Endometrium (tissue), 2 donors: ENCODE measurements around the gene SYNJ2.
A peak's percentile ranks its signal among the peaks of the same experiment; 100 is the strongest.

Source experiments
- FAIRE-seq: peaks from 2 replicates; lab custom pipeline; 2012; peaks lifted over from hg19 to GRCh38; lab: Jason Lieb, UNC
- donor health status: control.
- donor health status: control.

Gene SYNJ2

GRCh38 chr6:158060455-158061360 lies 79.0 kb downstream of the SYNJ2 start:
- FAIRE-seq, result no peak

GRCh38 chr6:158061361-158061708 lies 79.7 kb downstream of the SYNJ2 start:
- FAIRE-seq, result no peak

GRCh38 chr6:158061709-158062461 lies 80.2 kb downstream of the SYNJ2 start:
- no peak for FAIRE-seq

GRCh38 chr6:158063736-158064135 lies 82.1 kb downstream of the SYNJ2 start:
- no peak for FAIRE-seq

- FAIRE-seq, result no peak
These were observed 83.1 kb downstream of the SYNJ2 start for GRCh38 chr6:158064725-158065251.

GRCh38 chr6:158066136-158066781 lies 84.6 kb downstream of the SYNJ2 start:
- no peak for FAIRE-seq

GRCh38 chr6:158067436-158068015 lies 85.9 kb downstream of the SYNJ2 start:
- FAIRE-seq, result no peak

GRCh38 chr6:158068156-158068892 lies 86.7 kb downstream of the SYNJ2 start:
- FAIRE-seq, result no peak

- FAIRE-seq, result no peak
These were observed 87.5 kb downstream of the SYNJ2 start for GRCh38 chr6:158068893-158069799.

- no peak for FAIRE-seq
These were observed 88.1 kb downstream of the SYNJ2 start for GRCh38 chr6:158069800-158070195.

GRCh38 chr6:158070513-158070912 lies 88.8 kb downstream of the SYNJ2 start:
- no peak for FAIRE-seq

GRCh38 chr6:158071121-158072082 lies 89.7 kb downstream of the SYNJ2 start:
- FAIRE-seq, result no peak

- peak; percentile 31 for FAIRE-seq
These were observed 90.5 kb downstream of the SYNJ2 start for GRCh38 chr6:158072083-158072721.

GRCh38 chr6:158073776-158074175 lies 92.1 kb downstream of the SYNJ2 start:
- FAIRE-seq, result no peak

GRCh38 chr6:158076548-158076947 lies 94.9 kb downstream of the SYNJ2 start:
- FAIRE-seq, result no peak

- no peak for FAIRE-seq
These were observed 96.0 kb downstream of the SYNJ2 start for GRCh38 chr6:158077676-158078075.

GRCh38 chr6:158078320-158078719 lies 96.7 kb downstream of the SYNJ2 start:
- no peak for FAIRE-seq

GRCh38 chr6:158080849-158081656 lies 99.4 kb downstream of the SYNJ2 start:
- FAIRE-seq, result no peak
